NCI-H82 (cell line): ENCODE measurements around the gene RTBDN.
A peak's percentile ranks its signal among the peaks of the same experiment; 100 is the strongest.

Source experiments
- DNase-seq: peaks from one replicate; lab custom pipeline; 2025; lab: John Stamatoyannopoulos, UW

The RTBDN gene

DNA sequence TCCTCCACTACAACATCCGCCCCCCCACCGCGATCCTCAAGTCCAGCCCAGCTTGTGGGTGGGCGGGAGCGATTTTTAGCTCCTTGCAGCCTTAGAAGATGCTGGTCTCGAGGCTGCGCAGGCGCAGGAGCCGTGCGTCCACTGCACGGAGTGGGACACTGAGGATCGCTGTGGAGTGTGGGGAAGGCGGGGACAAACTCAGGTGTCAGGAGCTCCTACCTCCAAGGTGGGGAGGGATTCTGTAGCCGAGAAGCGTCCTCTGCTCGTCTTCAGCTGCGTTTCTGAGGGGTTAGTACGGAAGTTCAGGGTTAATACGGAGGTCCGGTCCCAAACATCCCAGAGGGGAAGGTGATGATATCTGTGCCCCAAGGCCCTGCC, at the start of gene RTBDN:
Gene RTBDN, minus strand, starts transcription at position 14 of the 378 bp plus-strand sequence. CDS start 4,600 bp downstream, outside the sequence.
- peak; percentile 85 for DNase-seq

DNA sequence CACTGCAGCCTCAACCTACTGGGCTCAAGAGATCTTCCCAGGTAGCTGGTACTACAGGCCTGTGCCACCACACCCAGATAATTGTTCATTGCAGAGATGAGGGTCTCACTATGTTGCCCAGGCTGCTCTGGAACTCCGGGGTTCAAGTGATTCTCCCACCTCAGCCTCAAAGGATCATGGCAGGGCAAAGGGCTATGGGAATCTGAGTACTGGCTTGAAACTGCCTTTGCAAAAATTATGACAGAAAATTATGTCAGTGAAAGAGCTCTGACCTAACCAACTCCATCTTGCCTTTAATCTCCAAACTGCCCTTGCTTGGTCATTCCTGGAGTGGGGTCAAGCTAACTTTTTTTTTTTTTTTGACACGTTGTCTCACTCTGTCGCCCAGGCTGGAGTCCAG, 48.2 kb upstream of the RTBDN start:
- DNase-seq = no peak

DNA sequence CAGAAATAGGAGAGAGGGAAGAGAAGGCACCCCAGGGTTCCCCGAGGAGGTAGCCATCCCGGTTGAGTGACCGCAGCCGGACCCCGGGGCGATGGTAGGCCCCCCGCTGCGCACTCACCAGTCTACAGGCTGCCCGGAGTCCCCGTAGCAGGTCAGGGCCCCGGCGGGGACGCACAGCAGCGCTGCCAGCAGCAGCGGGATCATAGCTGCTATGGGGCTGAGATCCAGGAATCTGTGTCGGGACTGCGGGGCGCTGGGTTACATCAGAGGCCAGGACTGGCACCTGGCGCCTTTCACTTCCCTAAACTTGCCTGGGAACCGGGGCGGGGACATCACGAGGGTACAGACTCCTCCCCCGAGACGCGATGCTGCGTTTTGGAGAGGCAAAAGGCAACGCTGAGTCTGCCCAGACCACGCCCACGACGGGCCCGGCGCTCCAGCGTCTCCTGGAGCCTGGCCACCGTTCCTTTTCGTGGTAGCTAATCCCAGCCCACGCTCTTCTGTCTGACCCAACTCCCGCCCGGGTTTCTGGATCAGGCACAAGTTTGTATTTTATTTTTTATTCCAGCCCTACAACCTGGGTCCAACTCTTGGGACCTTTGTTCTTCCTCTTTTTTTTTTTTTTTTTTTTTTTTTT, 46.9 kb upstream of the RTBDN start, which contains the start of gene DNASE2:
Gene DNASE2, minus strand, starts transcription at position 278 of the 637 bp plus-strand sequence. Its CDS starts 74 bp downstream, at position 204.
- peak; percentile 99 for DNase-seq

GRCh38 chr19:12880551-12881171, 46.3 kb upstream of the RTBDN start:
- DNase-seq = peak; percentile 61

DNA sequence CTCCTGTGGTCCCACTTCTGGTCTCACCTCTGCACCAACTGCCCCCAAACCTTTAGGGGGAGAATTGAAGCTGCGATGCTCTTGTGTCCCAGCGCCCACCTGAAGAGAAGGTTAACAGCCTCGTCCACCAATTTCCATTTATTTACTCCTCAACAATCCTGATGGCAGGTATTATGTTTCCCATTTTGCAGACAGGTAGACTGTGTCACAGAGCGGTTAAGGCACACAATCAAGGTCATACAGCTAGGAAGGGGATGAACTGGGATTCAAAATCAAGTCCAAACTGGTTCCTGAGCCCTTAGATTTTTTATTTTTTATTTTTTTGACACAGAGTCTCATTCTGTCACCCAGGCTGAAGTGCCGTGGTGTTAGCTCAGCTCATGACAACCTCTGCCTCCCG, 40.7 kb upstream of the RTBDN start:
- DNase-seq = no peak

- DNase-seq = no peak
These were observed 39.7 kb upstream of the RTBDN start for GRCh38 chr19:12873891-12874745.

DNA sequence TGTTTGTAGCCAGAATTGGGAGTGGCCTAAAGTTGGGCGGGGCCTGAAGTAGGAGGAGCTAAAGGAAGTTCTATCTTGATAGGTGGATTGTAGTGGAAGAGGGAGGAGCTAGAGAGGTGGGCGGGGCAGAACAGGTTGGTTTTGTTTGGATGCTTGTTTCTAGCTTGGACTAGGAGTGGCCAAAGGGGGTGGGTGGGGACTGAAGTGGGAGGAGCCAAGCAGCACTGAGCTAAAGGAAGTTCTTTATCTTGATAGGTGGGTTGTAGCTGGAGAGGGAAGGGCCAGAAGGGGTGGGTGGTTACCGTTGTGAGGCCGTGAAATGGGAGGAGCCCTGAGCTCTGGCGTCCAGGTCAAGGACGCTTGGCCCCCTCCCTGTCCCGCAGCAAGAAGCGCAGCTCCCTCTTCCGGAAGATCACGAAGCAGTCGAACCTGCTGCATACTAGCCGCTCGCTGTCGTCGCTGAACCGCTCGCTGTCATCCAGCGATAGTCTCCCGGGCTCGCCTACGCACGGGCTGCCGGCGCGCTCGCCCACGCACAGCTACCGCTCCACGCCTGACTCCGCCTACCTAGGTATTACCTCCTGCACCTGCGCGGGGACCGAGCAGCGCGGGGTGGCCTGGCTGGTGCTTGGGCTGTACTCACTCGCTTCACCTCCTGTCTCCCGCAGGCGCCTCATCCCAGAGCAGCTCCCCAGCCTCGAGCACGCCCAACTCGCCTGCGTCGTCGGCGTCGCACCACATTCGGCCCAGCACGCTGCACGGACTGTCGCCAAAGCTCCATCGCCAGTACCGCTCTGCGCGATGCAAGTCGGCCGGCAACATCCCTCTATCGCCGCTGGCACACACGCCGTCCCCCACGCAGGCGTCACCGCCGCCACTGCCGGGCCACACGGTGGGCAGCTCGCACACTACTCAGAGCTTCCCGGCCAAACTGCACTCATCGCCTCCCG, 38.8 kb upstream of the RTBDN start:
- DNase-seq = peak; percentile 56

DNA sequence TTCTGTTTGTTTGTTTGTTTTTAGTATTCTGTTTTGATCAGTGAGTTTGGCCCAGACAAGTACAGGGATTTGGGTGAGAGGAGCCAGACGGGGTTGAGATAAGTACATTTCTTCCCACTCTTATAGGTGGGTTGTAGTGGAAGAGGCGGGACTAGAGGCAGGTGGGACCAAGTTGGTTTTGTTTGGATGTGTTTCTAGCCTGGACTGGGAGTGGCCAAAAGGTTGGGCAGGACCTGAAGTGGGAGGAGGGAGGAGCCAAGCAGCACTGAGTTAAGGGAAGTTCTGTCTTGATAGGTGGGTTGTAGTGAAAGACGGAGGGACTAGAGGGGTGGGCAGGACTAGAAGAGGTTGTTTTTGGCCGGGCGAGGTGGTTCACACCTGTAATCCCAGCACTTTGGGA, 37.9 kb upstream of the RTBDN start:
- DNase-seq = peak; percentile 50

GRCh38 chr19:12871681-12872080, 37.3 kb upstream of the RTBDN start:
- no peak for DNase-seq

DNA sequence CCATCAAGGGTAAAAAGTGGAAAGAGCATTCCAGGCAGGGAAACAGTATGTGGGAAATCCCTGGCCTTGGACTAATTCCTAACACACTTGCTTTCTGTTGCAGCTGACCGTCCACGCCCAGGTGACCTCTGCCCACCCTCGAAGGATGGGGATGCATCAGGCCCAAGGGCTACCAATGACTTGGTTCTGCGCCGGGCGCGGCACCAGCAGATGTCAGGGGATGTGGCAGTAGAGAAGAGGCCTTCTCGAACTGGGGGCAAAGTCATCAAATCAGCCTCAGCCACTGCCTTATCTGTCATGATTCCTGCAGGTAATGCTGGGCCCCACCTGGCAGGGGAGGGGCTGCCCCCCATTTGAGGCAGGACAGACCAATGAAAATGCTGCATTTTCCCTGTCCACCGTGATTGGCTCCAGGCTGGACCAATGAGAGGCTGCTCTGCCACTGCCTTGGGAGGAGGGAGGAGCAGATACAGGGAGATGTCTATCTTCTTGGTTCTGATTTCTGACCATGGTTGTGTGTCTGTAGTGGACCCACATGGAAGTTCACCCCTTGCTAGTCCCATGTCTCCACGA, 34.2 kb upstream of the RTBDN start:
- DNase-seq = peak; percentile 60

GRCh38 chr19:12867120-12868099, 33.0 kb upstream of the RTBDN start:
- peak; percentile 90 for DNase-seq

- no peak for DNase-seq
These were observed 32.2 kb upstream of the RTBDN start for GRCh38 chr19:12866416-12867119.

GRCh38 chr19:12865746-12866415, 31.5 kb upstream of the RTBDN start:
- DNase-seq = no peak

- DNase-seq = no peak
These were observed 30.6 kb upstream of the RTBDN start for GRCh38 chr19:12864721-12865715.

GRCh38 chr19:12864143-12864542, 29.8 kb upstream of the RTBDN start:
- no peak for DNase-seq

DNA sequence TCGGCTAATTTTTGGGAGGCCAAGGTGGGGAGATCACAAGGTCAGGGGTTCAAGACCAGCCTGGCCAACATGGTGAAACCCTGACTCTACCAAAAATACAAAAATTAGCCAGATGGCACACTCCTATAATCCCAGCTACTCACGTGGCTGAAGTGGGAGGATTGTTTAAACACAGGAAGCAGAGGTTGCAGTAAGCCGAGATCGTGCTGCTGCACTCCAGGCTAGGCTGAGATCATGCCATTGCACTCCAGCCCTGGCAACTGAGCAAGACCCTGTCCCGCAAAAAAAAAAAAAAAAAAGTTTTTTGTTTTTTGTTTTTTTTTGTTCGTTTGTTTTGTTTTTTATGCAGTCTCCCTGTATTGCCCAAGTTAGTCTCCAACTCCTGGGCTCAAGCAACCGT, 25.2 kb upstream of the RTBDN start:
- DNase-seq = peak; percentile 92

DNA sequence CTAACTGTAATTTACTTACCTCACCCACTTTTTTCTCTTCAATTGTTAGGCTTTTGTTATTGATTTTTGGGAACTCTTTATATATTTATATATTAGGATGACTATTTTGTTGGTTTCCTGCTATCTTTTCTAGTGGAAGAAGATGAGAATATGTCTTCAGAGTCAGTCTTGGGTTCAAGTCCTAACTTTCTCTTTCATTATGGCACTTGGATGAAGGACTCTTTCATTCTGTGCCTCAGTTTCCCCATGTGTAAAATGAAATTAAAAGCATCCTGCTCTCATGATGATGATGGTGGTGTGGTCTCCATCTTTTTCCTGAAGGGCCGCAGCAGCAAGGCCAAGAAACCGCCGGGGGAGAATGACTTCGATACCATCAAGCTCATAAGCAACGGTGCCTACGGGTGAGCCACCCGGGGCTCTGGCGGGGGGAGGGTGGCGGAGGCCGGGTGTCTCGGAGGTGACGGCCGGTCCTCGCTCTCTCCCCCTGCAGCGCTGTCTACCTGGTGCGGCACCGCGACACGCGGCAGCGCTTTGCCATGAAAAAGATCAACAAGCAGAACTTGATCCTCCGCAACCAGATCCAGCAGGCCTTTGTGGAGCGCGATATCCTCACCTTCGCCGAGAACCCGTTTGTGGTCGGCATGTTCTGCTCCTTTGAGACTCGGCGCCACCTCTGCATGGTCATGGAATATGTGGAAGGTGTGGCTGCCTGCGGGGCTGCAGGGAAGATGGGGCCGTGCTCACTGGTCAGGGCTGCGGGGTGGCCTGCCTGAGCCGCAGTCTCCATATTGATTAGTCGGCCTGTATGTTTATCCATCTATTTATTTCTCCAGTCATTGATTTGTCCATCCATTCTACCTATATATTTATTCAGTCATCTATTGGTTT, 23.9 kb upstream of the RTBDN start:
- no peak for DNase-seq
